SK-N-MC (cell line): ENCODE results near the gene CD27.

Experiments used
- EZH2 ChIP-seq: fragments of 200-600 bp; sonication (generic); IDR thresholded peaks from one replicate; pipeline ENCODE4 v1.6.1; 2017; ENCODE audit warnings: antibody characterized with exemption
- FOXP2 ChIP-seq: optimal IDR thresholded peaks from 2 replicates; pipeline ENCODE3; 2011; ENCODE audit warnings: mild to moderate bottlenecking, moderate library complexity; ENCODE audit not compliant: insufficient read depth; ENCODE audit errors: extremely low read length, control extremely low read depth
- POLR2AphosphoS5 ChIP-seq: IDR thresholded peaks from 2 replicates; pipeline ENCODE4 v1.6.1; 2012; ENCODE audit warnings: mild to moderate bottlenecking, low read depth, low read length, borderline replicate concordance

- TF ChIP-seq EZH2 (no peak), POLR2AphosphoS5 (no peak), FOXP2 (no peak)
Observed at GRCh38 chr12:6399884-6400644, 44.7 kb upstream of the CD27 start.
